Bronchial epithelial cell (primary cell): ENCODE data around the gene KCNQ1OT1. TPM values are rescaled to one million over a fixed set of nuclear protein-coding genes. Genes with fewer than 3 reads are reported as not detected.

Experiments
- DNase-seq: peaks from one replicate; pipeline ENCODE4 v3.0.0-alpha.2; 2010; ENCODE audit warnings: low read depth
- FAIRE-seq: peaks from 2 replicates; lab custom pipeline; 2011; peaks lifted over from hg19 to GRCh38; lab: Jason Lieb, UNC
- H3K27me3 ChIP-seq: 2 replicates; pipeline ENCODE4 v1.5.1; 2011; ENCODE audit warnings: low read length; ENCODE audit not compliant: control insufficient read depth, insufficient read depth
- H3K36me3 ChIP-seq: 2 replicates; pipeline ENCODE4 v1.5.1; 2011; ENCODE audit warnings: low read length; ENCODE audit not compliant: control insufficient read depth, insufficient read depth
- H3K4me3 ChIP-seq: 2 replicates; pipeline ENCODE4 v1.5.1; 2011; ENCODE audit warnings: mild to moderate bottlenecking, low read depth, low read length, control low read depth
- CTCF ChIP-seq: IDR thresholded peaks from 2 replicates; pipeline ENCODE4 v1.5.1; 2011; ENCODE audit warnings: mild to moderate bottlenecking, moderate library complexity, low read length, control low read depth, inconsistent platforms; ENCODE audit not compliant: insufficient read depth, severe bottlenecking
- total RNA-seq: library from RNA; depleted of rRNA; stranded (reverse); fragments of >200 nt; gene quantifications from 2 replicates; pipeline ENCODE4 v1.2.1, GENCODE V29; 2014

The KCNQ1OT1 gene
- total RNA-seq, 1 donor from 2014 or later, result 0.53 TPM

- Histone ChIP-seq H3K4me3 (no peak overlapping the region), H3K36me3 (no peaks in the 10 kb centered on the region), H3K27me3 (no peaks in the 10 kb centered on the region)
- TF ChIP-seq CTCF, result no peak
- DNase-seq (no peak), FAIRE-seq (no peak)
These were observed 39.0 kb upstream of the KCNQ1OT1 start for GRCh38 chr11:2738551-2739431.

- TF ChIP-seq CTCF, result no peak
- FAIRE-seq (no peak), DNase-seq (no peak)
- Histone ChIP-seq H3K4me3 (no peak overlapping the region), H3K27me3 (no peaks in the 10 kb centered on the region), H3K36me3 (no peaks in the 10 kb centered on the region)
These were observed 38.1 kb upstream of the KCNQ1OT1 start for GRCh38 chr11:2737866-2738265.

GRCh38 chr11:2737226-2737590 lies 37.4 kb upstream of the KCNQ1OT1 start:
- DNase-seq (no peak), FAIRE-seq (no peak)
- Histone ChIP-seq H3K27me3 (no peaks in the 10 kb centered on the region), H3K36me3 (no peaks in the 10 kb centered on the region), H3K4me3 (no peak overlapping the region)
- no peak for TF ChIP-seq CTCF

GRCh38 chr11:2736577-2737225 lies 36.9 kb upstream of the KCNQ1OT1 start:
- no peak for TF ChIP-seq CTCF
- no peak for DNase-seq
- no peak for FAIRE-seq
- Histone ChIP-seq H3K4me3 (no peak overlapping the region), H3K27me3 (no peaks in the 10 kb centered on the region), H3K36me3 (no peaks in the 10 kb centered on the region)

GRCh38 chr11:2735053-2735589 lies 35.3 kb upstream of the KCNQ1OT1 start:
- no peak for FAIRE-seq
- no peak overlapping the region for H3K4me3 ChIP-seq

More at GRCh38 chr11:2735053-2735589, 35.3 kb upstream of the KCNQ1OT1 start:
- Histone ChIP-seq H3K27me3 (no peaks in the 10 kb centered on the region), H3K36me3 (no peaks in the 10 kb centered on the region)
- TF ChIP-seq CTCF, result no peak
- DNase-seq, result no peak
